ENCODE data around the gene S100A14.

S100A14 gene

GRCh38 chr1:153648000-153648643 is 32.0 kb upstream of the S100A14 start:
- H2BK120ac ChIP-seq (ENCODE audit: low read depth, low read length), result no peak overlapping the region
- WGBS, 2 donors (ENCODE audit: extremely low coverage in 2 of 2, insufficient read length in 2 of 2, insufficient replicate concordance in 1 of 2), result no CpG with 5 or more reads among the region's 10 CpGs
- no peak overlapping the region for H2BK15ac ChIP-seq (ENCODE audit: low read length)
- H3K27ac ChIP-seq (replicated peaks; ENCODE audit: low read length), result no peak overlapping the region
- no peak overlapping the region for H4K8ac ChIP-seq (ENCODE audit: low read depth, low read length)
- H3K4me2 ChIP-seq (ENCODE audit: insufficient read depth, low read length, poor library complexity, severe bottlenecking), result no peak overlapping the region
- no peak overlapping the region for H3K23ac ChIP-seq (ENCODE audit: low read depth, low read length, poor library complexity)
- H3K14ac ChIP-seq (ENCODE audit: low read length), result no peak overlapping the region
- no peaks in the 10 kb centered on the region for H3K79me1 ChIP-seq (ENCODE audit: low read depth, low read length)
- H4K91ac ChIP-seq (ENCODE audit: low read depth, low read length, poor library complexity), result no peak overlapping the region
- H3K27me3 ChIP-seq (ENCODE audit: control insufficient read depth in 3 of 3, insufficient read depth in 3 of 3, low read depth in 1 of 3, low read length in 3 of 3), result no peaks in the 10 kb centered on the region
- no peak overlapping the region for H3K9ac ChIP-seq (ENCODE audit: low read depth, low read length, poor library complexity)
- no peaks in the 10 kb centered on the region for H3K9me3 ChIP-seq (replicated peaks in 1 of 2; ENCODE audit: control insufficient read depth in 2 of 2, insufficient read depth in 1 of 2, low read depth in 1 of 2, low read length in 2 of 2)
- no peak for DNase-seq (ENCODE audit: low spot score)
- peak overlapping the region; percentile 50 for H3K18ac ChIP-seq (ENCODE audit: low read length)
- H3K36me3 ChIP-seq (replicated peaks in 1 of 2; ENCODE audit: control insufficient read depth in 2 of 2, insufficient read depth in 2 of 2, low read length in 2 of 2), result peaks cover 16 to 44% of the 10 kb centered on the region in 2 donors
- H3K4me1 ChIP-seq (ENCODE audit: control insufficient read depth in 2 of 2, insufficient read depth in 1 of 2, low read depth in 1 of 2, low read length in 2 of 2), result peaks cover 0 to 3% of the 10 kb centered on the region in 2 donors
- no peak overlapping the region for H2AK5ac ChIP-seq (ENCODE audit: low read depth, low read length)
- no peak overlapping the region for H2AFZ ChIP-seq (ENCODE audit: low read length)
- H3K4me3 ChIP-seq (ENCODE audit: low read length in 2 of 2), result no peak overlapping the region
- no peak overlapping the region for H2BK12ac ChIP-seq (ENCODE audit: low read length)
- no peak overlapping the region for H2BK5ac ChIP-seq (ENCODE audit: low read length)
- no peak overlapping the region for H3K4ac ChIP-seq (ENCODE audit: low read length)

- Histone ChIP-seq H3K4ac (ENCODE audit: low read length) (no peak overlapping the region), H2BK5ac (ENCODE audit: low read length) (no peak overlapping the region), H3K23ac (ENCODE audit: low read depth, low read length, poor library complexity) (no peak overlapping the region), H3K36me3 (replicated peaks in 1 of 2; ENCODE audit: control insufficient read depth in 2 of 2, insufficient read depth in 2 of 2, low read length in 2 of 2) (peaks cover 19 to 52% of the 10 kb centered on the region in 2 donors), H2BK12ac (ENCODE audit: low read length) (no peak overlapping the region), H2AK5ac (ENCODE audit: low read depth, low read length) (no peak overlapping the region), H2AFZ (ENCODE audit: low read length) (no peak overlapping the region), H3K4me2 (ENCODE audit: insufficient read depth, low read length, poor library complexity, severe bottlenecking) (no peak overlapping the region), H3K4me1 (ENCODE audit: control insufficient read depth in 2 of 2, insufficient read depth in 1 of 2, low read depth in 1 of 2, low read length in 2 of 2) (peaks cover 0 to 3% of the 10 kb centered on the region in 2 donors), H3K79me1 (ENCODE audit: low read depth, low read length) (no peaks in the 10 kb centered on the region), H3K27ac (replicated peaks; ENCODE audit: low read length) (no peak overlapping the region), H2BK120ac (ENCODE audit: low read depth, low read length) (no peak overlapping the region), H3K14ac (ENCODE audit: low read length) (no peak overlapping the region), H3K18ac (ENCODE audit: low read length) (no peak overlapping the region), H3K27me3 (ENCODE audit: control insufficient read depth in 3 of 3, insufficient read depth in 3 of 3, low read depth in 1 of 3, low read length in 3 of 3) (no peaks in the 10 kb centered on the region), H4K8ac (ENCODE audit: low read depth, low read length) (no peak overlapping the region), H2BK15ac (ENCODE audit: low read length) (no peak overlapping the region), H3K4me3 (ENCODE audit: low read length in 2 of 2) (no peak overlapping the region), H3K9ac (ENCODE audit: low read depth, low read length, poor library complexity) (no peak overlapping the region), H3K9me3 (replicated peaks in 1 of 2; ENCODE audit: control insufficient read depth in 2 of 2, insufficient read depth in 1 of 2, low read depth in 1 of 2, low read length in 2 of 2) (no peaks in the 10 kb centered on the region), H4K91ac (ENCODE audit: low read depth, low read length, poor library complexity) (no peak overlapping the region)
- no peak for DNase-seq (ENCODE audit: low spot score)
- no CpG with 5 or more reads among the region's 2 CpGs for WGBS, 2 donors (ENCODE audit: extremely low coverage in 2 of 2, insufficient read length in 2 of 2, insufficient replicate concordance in 1 of 2)
These were observed 31.2 kb upstream of the S100A14 start for GRCh38 chr1:153647346-153647714.

- Histone ChIP-seq H2BK5ac (ENCODE audit: low read length) (no peak overlapping the region), H2AFZ (ENCODE audit: low read length) (no peak overlapping the region), H2BK12ac (ENCODE audit: low read length) (no peak overlapping the region), H3K27me3 (ENCODE audit: control insufficient read depth in 3 of 3, insufficient read depth in 3 of 3, low read depth in 1 of 3, low read length in 3 of 3) (no peaks in the 10 kb centered on the region), H3K79me1 (ENCODE audit: low read depth, low read length) (peaks cover 2% of the 10 kb centered on the region), H2BK120ac (ENCODE audit: low read depth, low read length) (no peak overlapping the region), H3K27ac (replicated peaks; ENCODE audit: low read length) (peak overlapping the region; percentile 21), H2AK5ac (ENCODE audit: low read depth, low read length) (no peak overlapping the region), H4K8ac (ENCODE audit: low read depth, low read length) (no peak overlapping the region), H2BK15ac (ENCODE audit: low read length) (no peak overlapping the region), H3K4me1 (ENCODE audit: control insufficient read depth in 2 of 2, insufficient read depth in 1 of 2, low read depth in 1 of 2, low read length in 2 of 2) (peaks cover 0 to 3% of the 10 kb centered on the region in 2 donors), H4K91ac (ENCODE audit: low read depth, low read length, poor library complexity) (no peak overlapping the region), H3K4ac (ENCODE audit: low read length) (no peak overlapping the region), H3K18ac (ENCODE audit: low read length) (no peak overlapping the region), H3K23ac (ENCODE audit: low read depth, low read length, poor library complexity) (no peak overlapping the region), H3K9me3 (replicated peaks in 1 of 2; ENCODE audit: control insufficient read depth in 2 of 2, insufficient read depth in 1 of 2, low read depth in 1 of 2, low read length in 2 of 2) (no peaks in the 10 kb centered on the region), H3K14ac (ENCODE audit: low read length) (no peak overlapping the region), H3K4me3 (ENCODE audit: low read length in 2 of 2) (no peak overlapping the region), H3K36me3 (replicated peaks in 1 of 2; ENCODE audit: control insufficient read depth in 2 of 2, insufficient read depth in 2 of 2, low read length in 2 of 2) (peaks cover 24 to 58% of the 10 kb centered on the region in 2 donors), H3K9ac (ENCODE audit: low read depth, low read length, poor library complexity) (no peak overlapping the region), H3K4me2 (ENCODE audit: insufficient read depth, low read length, poor library complexity, severe bottlenecking) (no peak overlapping the region)
- no peak for DNase-seq (ENCODE audit: low spot score)
- WGBS, 2 donors (ENCODE audit: extremely low coverage in 2 of 2, insufficient read length in 2 of 2, insufficient replicate concordance in 1 of 2), result no CpG with 5 or more reads among the region's 5 CpGs
These were observed 30.7 kb upstream of the S100A14 start for GRCh38 chr1:153646672-153647345.

DNA sequence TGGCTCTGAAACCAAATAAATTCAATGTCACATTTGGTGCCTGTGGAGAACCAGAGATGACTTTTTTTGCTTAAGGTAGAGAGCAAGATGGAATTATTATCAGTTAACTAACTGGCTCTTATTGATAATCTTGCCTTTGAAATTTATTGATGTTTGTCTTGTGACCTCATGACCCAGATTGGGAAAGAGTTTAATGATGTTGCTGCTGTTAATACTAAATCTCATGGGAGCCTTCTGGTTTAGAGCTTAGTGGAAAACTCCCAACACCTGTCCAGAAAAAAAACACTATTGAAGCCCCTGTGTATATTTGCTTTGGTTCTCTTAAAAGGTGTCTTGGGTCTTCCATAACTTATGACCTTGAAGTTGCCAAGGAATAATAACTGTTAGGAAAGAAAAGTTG is 27.7 kb upstream of the S100A14 start:
- H2BK15ac ChIP-seq (ENCODE audit: low read length), result no peak overlapping the region
- no peak overlapping the region for H4K8ac ChIP-seq (ENCODE audit: low read depth, low read length)
- peaks cover 2% of the 10 kb centered on the region for H3K79me1 ChIP-seq (ENCODE audit: low read depth, low read length)
- H3K4me3 ChIP-seq (ENCODE audit: low read length in 2 of 2), result no peak overlapping the region
- no peak overlapping the region for H4K91ac ChIP-seq (ENCODE audit: low read depth, low read length, poor library complexity)
- no peak overlapping the region for H3K9ac ChIP-seq (ENCODE audit: low read depth, low read length, poor library complexity)
- H2BK120ac ChIP-seq (ENCODE audit: low read depth, low read length), result no peak overlapping the region
- no peak overlapping the region for H3K4ac ChIP-seq (ENCODE audit: low read length)
- H3K9me3 ChIP-seq (replicated peaks in 1 of 2; ENCODE audit: control insufficient read depth in 2 of 2, insufficient read depth in 1 of 2, low read depth in 1 of 2, low read length in 2 of 2), result no peaks in the 10 kb centered on the region
- no peak overlapping the region for H3K18ac ChIP-seq (ENCODE audit: low read length)
- no peak overlapping the region for H2AK5ac ChIP-seq (ENCODE audit: low read depth, low read length)
- H3K27me3 ChIP-seq (ENCODE audit: control insufficient read depth in 3 of 3, insufficient read depth in 3 of 3, low read depth in 1 of 3, low read length in 3 of 3), result no peaks in the 10 kb centered on the region
- H3K4me1 ChIP-seq (ENCODE audit: control insufficient read depth in 2 of 2, insufficient read depth in 1 of 2, low read depth in 1 of 2, low read length in 2 of 2), result peaks cover 0 to 3% of the 10 kb centered on the region in 2 donors
- H2BK5ac ChIP-seq (ENCODE audit: low read length), result no peak overlapping the region
- DNase-seq (ENCODE audit: low spot score), result no peak
- H2AFZ ChIP-seq (ENCODE audit: low read length), result no peak overlapping the region
- H3K14ac ChIP-seq (ENCODE audit: low read length), result no peak overlapping the region
- H3K36me3 ChIP-seq (replicated peaks in 1 of 2; ENCODE audit: control insufficient read depth in 2 of 2, insufficient read depth in 2 of 2, low read length in 2 of 2), result peaks cover 36 to 87% of the 10 kb centered on the region in 2 donors
- no peak overlapping the region for H2BK12ac ChIP-seq (ENCODE audit: low read length)
- no peak overlapping the region for H3K23ac ChIP-seq (ENCODE audit: low read depth, low read length, poor library complexity)
- no peak overlapping the region for H3K27ac ChIP-seq (replicated peaks; ENCODE audit: low read length)
- H3K4me2 ChIP-seq (ENCODE audit: insufficient read depth, low read length, poor library complexity, severe bottlenecking), result no peak overlapping the region
